HepG2 (cell line): ENCODE data around the gene XRCC5. TPM values are rescaled to one million over a fixed set of nuclear protein-coding genes. Genes with fewer than 3 reads are reported as not detected.

Experiments
- ATAC-seq: fragments of 200-7000 bp; cut with Tn5 transposase; 3 replicates; pipeline ENCODE4 v1.9.1; 2020; ENCODE audit warnings: mild to moderate bottlenecking, moderate library complexity
- BruUV-seq: library from RNA; stranded (reverse); fragments of 400-500 nt; replicated peaks from 2 replicates; lab custom pipeline; 2021; lab: Mats Ljungman, UMichigan
- CTCF ChIA-PET: fragments of 300-600 bp; formaldehyde crosslinking; extraction: SDS; loops from one replicate; lab custom pipeline; 2021; ENCODE audit warnings: low total read pairs, inconsistent platforms, low intra/inter-chr PET ratio; lab: Yijun Ruan, JAX
- POLR2A ChIA-PET: fragments of 350-600 bp; sonication (Branson Sonifier 250); formaldehyde crosslinking; loops from one replicate; lab custom pipeline; 2020; ENCODE audit warnings: antibody characterized with exemption, inconsistent platforms; lab: Yijun Ruan, JAX
- DNase-seq: peaks from one replicate; pipeline ENCODE4 v3.0.0-alpha.2; 2015; ENCODE audit warnings: low spot score
- FAIRE-seq: peaks from 3 replicates; lab custom pipeline; 2011; peaks lifted over from hg19 to GRCh38; lab: Jason Lieb, UNC
- H2AFZ ChIP-seq: one replicate; pipeline ENCODE4 v1.6.1; 2011; ENCODE audit warnings: low read length, inconsistent platforms
- H3K27ac ChIP-seq: fragments of 300-600 bp; 3 replicates; pipeline ENCODE4 v1.8.0; 2011; ENCODE audit warnings: mixed run types, mild to moderate bottlenecking, mixed read lengths, low read length, inconsistent platforms; ENCODE audit not compliant: insufficient read depth; ENCODE audit errors: extremely low read length
- H3K27me3 ChIP-seq, 2 experiments: fragments of 200-600 bp in 1 of 2; 2 replicates in 1 of 2; 3 replicates in 1 of 2; pipeline versions ENCODE4 v1.6.0 to v1.8.0; 2011; ENCODE audit warnings: low read length in 2 of 2, mild to moderate bottlenecking in 2 of 2, moderate library complexity in 2 of 2, inconsistent platforms in 1 of 2; ENCODE audit not compliant: insufficient read depth in 2 of 2, control insufficient read depth in 1 of 2
- H3K36me3 ChIP-seq, 2 experiments: fragments of 200-600 bp in 1 of 2; replicated peaks in 1 of 2; 2 replicates in 1 of 2; 3 replicates in 1 of 2; pipeline versions ENCODE4 v1.5.1 to v1.8.0; 2011; ENCODE audit warnings: low read length in 2 of 2, inconsistent platforms in 1 of 2; ENCODE audit not compliant: insufficient read depth in 2 of 2, control insufficient read depth in 1 of 2
- H3K4me1 ChIP-seq: 2 replicates; pipeline ENCODE4 v1.5.1; 2012; ENCODE audit warnings: low read length, inconsistent platforms; ENCODE audit not compliant: insufficient read depth
- H3K4me2 ChIP-seq: 2 replicates; pipeline ENCODE4 v1.6.0; 2011; ENCODE audit warnings: low read depth, low read length, inconsistent platforms
- H3K4me3 ChIP-seq, 3 experiments: fragments of 200-600 bp in 1 of 3; sonication (generic), shearing (Covaris generic) in 1 of 3; replicated peaks in 1 of 3; 2 replicates each; pipeline ENCODE4 v1.5.1; 2011 to 2016; ENCODE audit warnings: low read length in 3 of 3, inconsistent platforms in 2 of 3, low read depth in 2 of 3, mild to moderate bottlenecking in 2 of 3, control low read depth in 1 of 3, mixed read lengths in 1 of 3; ENCODE audit not compliant: insufficient read depth in 1 of 3
- H3K79me2 ChIP-seq: one replicate; pipeline ENCODE4 v1.6.1; 2011; ENCODE audit warnings: low read length, inconsistent platforms; ENCODE audit not compliant: insufficient read depth
- H3K9ac ChIP-seq: 2 replicates; pipeline ENCODE4 v1.6.0; 2011; ENCODE audit warnings: mild to moderate bottlenecking, low read depth, low read length, inconsistent platforms; ENCODE audit not compliant: insufficient read depth
- H3K9me3 ChIP-seq: 2 replicates; pipeline ENCODE4 v1.5.1; 2012; ENCODE audit warnings: mild to moderate bottlenecking, low read length
- H4K20me1 ChIP-seq: 2 replicates; pipeline ENCODE4 v1.6.0; 2011; ENCODE audit warnings: inconsistent platforms, mild to moderate bottlenecking, low read length, moderate library complexity; ENCODE audit not compliant: insufficient read depth
- CREB1 ChIP-seq, 2 experiments: fragments of 450-650 bp in 1 of 2; IDR thresholded peaks; 2 replicates each; pipeline ENCODE4 v1.6.1; 2016 to 2017; ENCODE audit warnings: control low read depth in 1 of 2, mild to moderate bottlenecking in 1 of 2, missing compliant biosample characterization in 1 of 2, missing genetic modification characterization in 1 of 2
- DPF2 ChIP-seq: sonication (generic); formaldehyde crosslinking; IDR thresholded peaks from 2 replicates; pipeline ENCODE4 v1.4.0; 2020; ENCODE audit warnings: mild to moderate bottlenecking, low read depth, missing genetic modification reagents, borderline replicate concordance
- EZH2 ChIP-seq: conservative IDR thresholded peaks from 2 replicates; pipeline ENCODE4 v1.6.1; 2012; ENCODE audit warnings: mild to moderate bottlenecking, low read depth, low read length, moderate library complexity
- FLYWCH1 ChIP-seq: sonication (generic); formaldehyde crosslinking; IDR thresholded peaks from 2 replicates; pipeline ENCODE4 v1.8.1; 2023; ENCODE audit warnings: mild to moderate bottlenecking, missing genetic modification reagents
- SMARCE1 ChIP-seq: fragments of 450-650 bp; IDR thresholded peaks from 2 replicates; pipeline ENCODE4 v1.6.1; 2017; ENCODE audit warnings: borderline replicate concordance
- ZNF839 ChIP-seq: sonication (generic); formaldehyde crosslinking; IDR thresholded peaks from 2 replicates; pipeline ENCODE4 v1.4.0; 2020; ENCODE audit warnings: missing genetic modification reagents, mild to moderate bottlenecking, borderline replicate concordance
- WGBS: methylation state at CpG from one replicate; pipeline ENCODE4 v1.1.6; 2017; ENCODE audit warnings: low lambda C conversion rate; 5-methylcytosine and 5-hydroxymethylcytosine counted together
- in situ Hi-C: cut with HindIII; loops from 2 replicates; pipeline ENCODE4 v1.10.0; 2017; ENCODE audit warnings: low pct_unique_long_range_greater_than_20kb; ENCODE audit not compliant: extremely low pct_ligation_motif_present
- intact Hi-C: fragments of 100-400 bp; cut with micrococcal nuclease; formaldehyde crosslinking; loops from one replicate; pipeline ENCODE4 v1.10.0; 2022; ENCODE audit not compliant: unreplicated experiment
- polyA plus RNA-seq, 8 experiments: library from polyadenylated mRNA; depleted of rRNA in 3 of 8; stranded (reverse) in 7 of 8; unstranded in 1 of 8; fragments of >200 nt; fragmentation: Illumina TruSeq in 4 of 8; extraction: Trizol in 4 of 8; gene quantifications; 2 replicates each; pipeline versions ENCODE4 v1.2.1 to v1.2.3, GENCODE V29; 2011 to 2016; ENCODE audit warnings: low read depth in 4 of 8, missing spikeins in 1 of 8, mixed read lengths in 1 of 8; ENCODE audit not compliant: insufficient read depth in 1 of 8
- total RNA-seq, 5 experiments: library from RNA; depleted of rRNA; stranded (reverse); fragments of >200 nt; fragmentation: Illumina TruSeq; extraction: Trizol; gene quantifications; 2 replicates each; pipeline ENCODE4 v1.2.3, GENCODE V29; 2016; ENCODE audit warnings: low read depth in 1 of 5
- TF ChIP-seq, protein P1 (sequence below): sonication (generic); formaldehyde crosslinking; IDR thresholded peaks from 2 replicates; pipeline ENCODE4 v1.4.0; 2020; ENCODE audit warnings: missing genetic modification reagents
- TF ChIP-seq, protein P2 (sequence below): sonication (generic); formaldehyde crosslinking; IDR thresholded peaks from 2 replicates; pipeline ENCODE4 v1.5.0; 2020; ENCODE audit warnings: missing genetic modification reagents
- TF ChIP-seq, protein P3 (sequence below): sonication (generic); formaldehyde crosslinking; conservative IDR thresholded peaks from 2 replicates; pipeline ENCODE4 v1.4.0; 2020; ENCODE audit warnings: missing genetic modification reagents

Gene XRCC5
- total and polyA plus RNA-seq, 2 of the 13 experiments (the other 11 are each of a cell fraction or from before 2014, with no cell fraction given), result 264 to 454 TPM

DNA sequence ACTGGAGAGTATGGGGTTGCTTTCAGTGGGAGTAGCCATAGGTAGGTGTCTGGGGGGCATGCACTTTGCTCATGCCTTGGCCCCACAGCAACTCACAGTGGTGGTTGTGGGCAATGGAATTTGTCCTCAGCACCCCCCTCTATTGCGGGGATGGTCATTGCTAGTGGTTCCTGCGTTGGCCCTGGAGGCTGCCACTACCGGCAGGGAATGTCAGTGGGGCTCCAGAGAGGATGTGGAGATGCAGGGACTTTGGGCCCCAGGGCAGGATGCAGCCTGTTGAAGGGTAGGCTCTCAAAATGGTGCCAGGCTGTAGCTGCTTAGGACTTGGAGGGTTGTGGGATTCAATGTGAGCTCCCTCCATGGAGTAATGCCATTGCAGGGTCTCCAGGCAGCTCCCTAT is 125.0 kb downstream of the XRCC5 start (continued):
- TF ChIP-seq, protein P1, sequence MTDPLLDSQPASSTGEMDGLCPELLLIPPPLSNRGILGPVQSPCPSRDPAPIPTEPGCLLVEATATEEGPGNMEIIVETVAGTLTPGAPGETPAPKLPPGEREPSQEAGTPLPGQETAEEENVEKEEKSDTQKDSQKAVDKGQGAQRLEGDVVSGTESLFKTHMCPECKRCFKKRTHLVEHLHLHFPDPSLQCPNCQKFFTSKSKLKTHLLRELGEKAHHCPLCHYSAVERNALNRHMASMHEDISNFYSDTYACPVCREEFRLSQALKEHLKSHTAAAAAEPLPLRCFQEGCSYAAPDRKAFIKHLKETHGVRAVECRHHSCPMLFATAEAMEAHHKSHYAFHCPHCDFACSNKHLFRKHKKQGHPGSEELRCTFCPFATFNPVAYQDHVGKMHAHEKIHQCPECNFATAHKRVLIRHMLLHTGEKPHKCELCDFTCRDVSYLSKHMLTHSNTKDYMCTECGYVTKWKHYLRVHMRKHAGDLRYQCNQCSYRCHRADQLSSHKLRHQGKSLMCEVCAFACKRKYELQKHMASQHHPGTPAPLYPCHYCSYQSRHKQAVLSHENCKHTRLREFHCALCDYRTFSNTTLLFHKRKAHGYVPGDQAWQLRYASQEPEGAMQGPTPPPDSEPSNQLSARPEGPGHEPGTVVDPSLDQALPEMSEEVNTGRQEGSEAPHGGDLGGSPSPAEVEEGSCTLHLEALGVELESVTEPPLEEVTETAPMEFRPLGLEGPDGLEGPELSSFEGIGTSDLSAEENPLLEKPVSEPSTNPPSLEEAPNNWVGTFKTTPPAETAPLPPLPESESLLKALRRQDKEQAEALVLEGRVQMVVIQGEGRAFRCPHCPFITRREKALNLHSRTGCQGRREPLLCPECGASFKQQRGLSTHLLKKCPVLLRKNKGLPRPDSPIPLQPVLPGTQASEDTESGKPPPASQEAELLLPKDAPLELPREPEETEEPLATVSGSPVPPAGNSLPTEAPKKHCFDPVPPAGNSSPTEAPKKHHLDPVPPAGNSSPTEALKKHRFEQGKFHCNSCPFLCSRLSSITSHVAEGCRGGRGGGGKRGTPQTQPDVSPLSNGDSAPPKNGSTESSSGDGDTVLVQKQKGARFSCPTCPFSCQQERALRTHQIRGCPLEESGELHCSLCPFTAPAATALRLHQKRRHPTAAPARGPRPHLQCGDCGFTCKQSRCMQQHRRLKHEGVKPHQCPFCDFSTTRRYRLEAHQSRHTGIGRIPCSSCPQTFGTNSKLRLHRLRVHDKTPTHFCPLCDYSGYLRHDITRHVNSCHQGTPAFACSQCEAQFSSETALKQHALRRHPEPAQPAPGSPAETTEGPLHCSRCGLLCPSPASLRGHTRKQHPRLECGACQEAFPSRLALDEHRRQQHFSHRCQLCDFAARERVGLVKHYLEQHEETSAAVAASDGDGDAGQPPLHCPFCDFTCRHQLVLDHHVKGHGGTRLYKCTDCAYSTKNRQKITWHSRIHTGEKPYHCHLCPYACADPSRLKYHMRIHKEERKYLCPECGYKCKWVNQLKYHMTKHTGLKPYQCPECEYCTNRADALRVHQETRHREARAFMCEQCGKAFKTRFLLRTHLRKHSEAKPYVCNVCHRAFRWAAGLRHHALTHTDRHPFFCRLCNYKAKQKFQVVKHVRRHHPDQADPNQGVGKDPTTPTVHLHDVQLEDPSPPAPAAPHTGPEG, result no peak
- TF ChIP-seq, protein P2, sequence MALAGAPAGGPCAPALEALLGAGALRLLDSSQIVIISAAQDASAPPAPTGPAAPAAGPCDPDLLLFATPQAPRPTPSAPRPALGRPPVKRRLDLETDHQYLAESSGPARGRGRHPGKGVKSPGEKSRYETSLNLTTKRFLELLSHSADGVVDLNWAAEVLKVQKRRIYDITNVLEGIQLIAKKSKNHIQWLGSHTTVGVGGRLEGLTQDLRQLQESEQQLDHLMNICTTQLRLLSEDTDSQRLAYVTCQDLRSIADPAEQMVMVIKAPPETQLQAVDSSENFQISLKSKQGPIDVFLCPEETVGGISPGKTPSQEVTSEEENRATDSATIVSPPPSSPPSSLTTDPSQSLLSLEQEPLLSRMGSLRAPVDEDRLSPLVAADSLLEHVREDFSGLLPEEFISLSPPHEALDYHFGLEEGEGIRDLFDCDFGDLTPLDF (CRISPR knock-in tag), result no peak
- TF ChIP-seq SMARCE1 (no peak), EZH2 (no peak), FLYWCH1 (CRISPR knock-in tag) (no peak)

DNA sequence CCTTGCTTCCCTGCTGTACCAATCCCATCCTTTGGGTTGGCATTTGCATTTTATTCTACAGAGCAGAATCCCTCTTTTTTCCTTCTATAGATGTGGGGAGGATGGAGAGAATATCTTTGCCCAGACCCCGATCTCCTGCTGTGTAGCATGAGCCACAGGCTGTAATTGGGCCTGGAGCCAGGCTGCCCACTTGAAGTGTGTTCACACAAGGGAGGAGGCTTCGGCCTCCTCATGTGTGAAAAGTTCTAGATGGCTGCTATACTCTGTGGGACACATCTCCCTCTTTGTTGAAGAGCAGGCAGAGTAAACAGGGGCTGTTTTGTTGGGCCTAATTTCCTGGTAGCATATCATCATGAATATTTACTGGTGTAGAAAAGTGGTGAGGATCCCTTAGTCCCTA is 126.3 kb downstream of the XRCC5 start:
- intact Hi-C loops, result no loop called here
- CTCF ChIA-PET, result no interaction called here
- TF ChIP-seq ZNF839 (CRISPR knock-in tag) (no peak), CREB1 (IDR thresholded peaks at IDR 0.05) (no peak), CREB1 (CRISPR knock-in tag; IDR thresholded peaks at IDR 0.05) (no peak), DPF2 (CRISPR knock-in tag) (no peak)
- TF ChIP-seq, protein P3, sequence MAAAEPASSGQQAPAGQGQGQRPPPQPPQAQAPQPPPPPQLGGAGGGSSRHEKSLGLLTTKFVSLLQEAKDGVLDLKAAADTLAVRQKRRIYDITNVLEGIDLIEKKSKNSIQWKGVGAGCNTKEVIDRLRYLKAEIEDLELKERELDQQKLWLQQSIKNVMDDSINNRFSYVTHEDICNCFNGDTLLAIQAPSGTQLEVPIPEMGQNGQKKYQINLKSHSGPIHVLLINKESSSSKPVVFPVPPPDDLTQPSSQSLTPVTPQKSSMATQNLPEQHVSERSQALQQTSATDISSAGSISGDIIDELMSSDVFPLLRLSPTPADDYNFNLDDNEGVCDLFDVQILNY (CRISPR knock-in tag), result no peak
- in situ Hi-C loops, result no loop called here
- no peaks in the 10 kb centered on the region for H3K36me3 ChIP-seq
- H2AFZ ChIP-seq, result no peak overlapping the region
- POLR2A ChIA-PET, result no interaction called here
- no peaks in the 10 kb centered on the region for H4K20me1 ChIP-seq
- BruUV-seq, result no TSS peak
- WGBS, result 3% methylated on average over 2 of the region's 2 CpGs
- peaks cover 23% of the 10 kb centered on the region for H3K9me3 ChIP-seq
- FAIRE-seq, result no peak
- no peak overlapping the region for H3K27ac ChIP-seq
- H3K4me2 ChIP-seq, result no peak overlapping the region
- no peaks in the 10 kb centered on the region for H3K79me2 ChIP-seq
- H3K4me3 ChIP-seq, result no peak overlapping the region
- no peak for DNase-seq
- no peaks in the 10 kb centered on the region for H3K4me1 ChIP-seq
- ATAC-seq, result no peak
- H3K9ac ChIP-seq, result no peak overlapping the region
- no peaks in the 10 kb centered on the region; a peak in 1 of 5 replicates for H3K27me3 ChIP-seq
